Endothelial cell of umbilical vein (primary cell): ENCODE data around the gene FGF19.

Experiments used
- CTCF ChIP-seq, 2 donors: IDR thresholded peaks; 1 replicate in 1 of 2; 2 replicates in 1 of 2; pipeline ENCODE4 v1.5.1; 2011; ENCODE audit warnings: low read length in 2 of 2, mild to moderate bottlenecking in 2 of 2, moderate library complexity in 2 of 2, control low read depth in 1 of 2, inconsistent platforms in 1 of 2, low read depth in 1 of 2; ENCODE audit not compliant: insufficient read depth in 1 of 2; ENCODE audit errors: extremely low read depth in 1 of 2
- EZH2 ChIP-seq: IDR thresholded peaks from 2 replicates; pipeline ENCODE4 v1.6.1; 2012; ENCODE audit warnings: borderline replicate concordance, low read depth, mild to moderate bottlenecking, moderate library complexity, low read length, inconsistent platforms; ENCODE audit not compliant: severe bottlenecking
- POLR2A ChIP-seq: IDR thresholded peaks from 2 replicates; pipeline ENCODE4 v1.6.1; 2012; ENCODE audit warnings: low read depth, mild to moderate bottlenecking, control low read depth, low read length

- TF ChIP-seq CTCF (IDR thresholded peaks at IDR 0.05; ENCODE audit: extremely low read depth in 1 of 2, insufficient read depth in 1 of 2, low read depth in 1 of 2, low read length in 2 of 2): no peak
- TF ChIP-seq POLR2A: no peak
- TF ChIP-seq EZH2: no peak
These were observed 30.5 kb upstream of the FGF19 start for GRCh38 chr11:69734367-69734766.
